Hematopoietic multipotent progenitor cell treated with erythropoietin and hydrocortisone succinate and interleukin-3 and kit ligand, for 15 days (in vitro differentiated cells): Measurements from ENCODE around the gene NKX2-2.
"Not testable (repeated sequence)": the region's sequence is repeated elsewhere in the genome, so short reads cannot be mapped to it uniquely, and the experiment has no call there.

Source experiments
- DNase-seq: peaks from one replicate; pipeline ENCODE4 v3.0.0-alpha.2; 2015; ENCODE audit warnings: low spot score

Gene NKX2-2

GRCh38 chr20:21508230-21509078, 5.4 kb downstream of the NKX2-2 start:
- DNase-seq, result no peak

- no peak for DNase-seq
Observed at GRCh38 chr20:21507400-21508229, 6.2 kb downstream of the NKX2-2 start.

GRCh38 chr20:21505810-21506530, 7.9 kb downstream of the NKX2-2 start:
- peak; percentile 45 for DNase-seq

GRCh38 chr20:21505161-21505809, 8.6 kb downstream of the NKX2-2 start:
- peak; percentile 51 for DNase-seq

- no peak for DNase-seq
Observed at GRCh38 chr20:21504323-21504722, 9.5 kb downstream of the NKX2-2 start.

GRCh38 chr20:21503345-21503744, 10.5 kb downstream of the NKX2-2 start:
- no peak for DNase-seq

GRCh38 chr20:21501184-21501583, 12.7 kb downstream of the NKX2-2 start:
- DNase-seq, result no peak

- DNase-seq, result no peak
Observed at GRCh38 chr20:21500599-21500998, 13.3 kb downstream of the NKX2-2 start.

GRCh38 chr20:21499641-21500040, 14.2 kb downstream of the NKX2-2 start:
- no peak for DNase-seq

- no peak for DNase-seq
Observed at GRCh38 chr20:21498635-21499034, 15.2 kb downstream of the NKX2-2 start.

- DNase-seq, result no peak
Observed at GRCh38 chr20:21498195-21498594, 15.7 kb downstream of the NKX2-2 start.

- no peak for DNase-seq
Observed at GRCh38 chr20:21496452-21496851, 17.4 kb downstream of the NKX2-2 start.

- no peak for DNase-seq
Observed at GRCh38 chr20:21493049-21493448, 20.8 kb downstream of the NKX2-2 start.

GRCh38 chr20:21490105-21490504, 23.8 kb downstream of the NKX2-2 start:
- DNase-seq, result no peak

GRCh38 chr20:21480144-21480543, 33.7 kb downstream of the NKX2-2 start:
- DNase-seq, result not testable (repeated sequence)

GRCh38 chr20:21465799-21466198, 48.1 kb downstream of the NKX2-2 start:
- DNase-seq, result no peak

- DNase-seq, result no peak
Observed at GRCh38 chr20:21464916-21465315, 48.9 kb downstream of the NKX2-2 start.
